ENCODE data around the gene SPRING1.
A peak's percentile ranks its signal among the peaks of the same experiment; 100 is the strongest.

SPRING1 gene

DNA sequence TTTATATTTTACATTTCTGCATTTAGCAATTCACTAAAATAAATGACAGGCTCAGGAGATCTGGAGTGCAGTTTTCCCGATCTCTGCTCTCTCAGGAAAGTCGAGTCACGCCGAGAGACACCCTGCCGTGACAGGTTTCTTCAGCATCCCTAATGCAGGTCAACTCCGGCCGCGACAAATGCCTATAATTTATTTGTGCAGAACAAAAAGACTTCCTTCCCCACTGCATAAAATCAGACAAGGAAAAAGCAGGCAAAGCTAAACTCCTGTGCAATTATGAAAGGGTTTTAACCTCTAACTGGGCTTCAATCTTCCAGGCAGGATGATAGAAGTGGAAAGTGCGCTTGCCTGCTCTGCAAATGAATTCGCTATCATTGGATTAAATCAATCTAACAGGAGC is 28.1 kb downstream of the SPRING1 start:
- no peak for DNase-seq (ENCODE audit: low read depth, low spot score)

DNA sequence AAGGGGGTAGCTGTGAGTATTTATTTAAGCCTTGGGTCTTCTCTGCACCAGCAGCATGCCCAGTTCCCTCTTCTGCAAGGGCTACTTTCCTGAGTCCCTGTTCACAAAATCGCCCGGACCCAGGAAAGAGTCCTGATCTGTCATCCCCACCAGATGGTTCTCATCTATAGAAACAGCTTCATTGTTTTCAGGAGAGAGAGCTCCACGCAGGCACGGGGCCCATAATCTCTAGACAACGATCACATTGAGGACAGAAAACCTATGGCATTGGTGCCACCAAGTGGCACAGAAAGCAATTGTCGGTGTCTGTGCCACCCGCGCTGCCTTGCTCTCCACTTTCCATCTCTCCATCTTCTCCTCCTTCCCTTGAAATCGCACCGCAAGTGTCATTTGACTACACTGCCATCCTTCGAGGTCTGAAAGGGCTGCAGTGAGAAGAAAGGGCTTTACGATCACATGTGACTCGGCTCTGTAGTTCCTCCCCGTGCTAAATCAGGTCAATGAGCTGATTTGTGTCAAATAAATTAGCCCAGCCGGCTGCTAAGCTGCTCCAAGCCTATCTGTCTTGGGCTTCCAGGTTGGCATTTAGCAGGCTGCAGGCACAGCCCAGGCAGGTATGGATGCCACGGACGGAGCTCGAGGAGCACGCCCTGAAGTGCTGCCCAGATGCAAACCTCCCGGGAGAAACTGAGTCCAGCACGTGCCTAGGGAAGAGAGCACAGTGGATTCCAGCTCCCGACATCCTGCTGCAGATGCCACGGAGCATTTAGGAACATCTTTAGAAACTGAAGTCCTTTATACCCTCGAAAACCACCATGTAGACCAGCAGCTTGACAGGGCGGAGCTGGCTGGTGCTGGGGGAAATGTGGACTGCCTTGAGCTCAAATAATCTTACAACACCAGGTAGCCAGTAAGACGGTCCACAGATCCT is 28.8 kb downstream of the SPRING1 start:
- DNase-seq (ENCODE audit: low read depth, low spot score) = peak; percentile 38

- DNase-seq (ENCODE audit: low read depth, low spot score) = no peak
These were observed 30.1 kb downstream of the SPRING1 start for GRCh38 chr12:116707751-116708150.

DNA sequence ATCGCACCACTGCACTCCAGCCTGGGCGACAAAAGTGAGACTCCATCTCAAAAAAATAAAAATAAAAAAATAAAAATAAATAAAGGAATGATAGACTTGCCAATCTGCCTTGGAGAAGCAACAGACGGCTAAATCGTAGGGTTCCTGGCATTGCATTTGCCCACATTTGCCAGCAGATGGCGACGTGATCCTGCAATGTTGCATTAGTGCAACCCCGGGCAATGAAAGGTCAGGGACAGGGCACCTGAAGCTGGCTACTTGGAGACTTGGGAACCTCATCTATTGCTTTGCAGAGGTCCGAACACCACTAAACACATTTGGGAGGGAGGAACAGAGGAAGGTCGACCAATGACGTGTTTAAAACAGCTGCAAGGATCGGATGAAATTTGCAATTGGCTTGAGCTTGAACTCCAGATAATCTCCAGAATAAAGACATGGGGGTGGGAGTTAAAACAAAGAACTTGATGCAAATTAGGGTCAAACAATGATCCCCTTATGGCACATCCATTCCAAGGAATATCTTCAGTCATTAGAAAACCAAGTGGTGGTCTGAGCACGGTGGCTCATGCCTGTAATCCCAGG is 34.6 kb downstream of the SPRING1 start:
- DNase-seq (ENCODE audit: low read depth, low spot score) = peak; percentile 73

GRCh38 chr12:116701432-116701831 is 36.4 kb downstream of the SPRING1 start:
- DNase-seq (ENCODE audit: low read depth, low spot score) = no peak

DNA sequence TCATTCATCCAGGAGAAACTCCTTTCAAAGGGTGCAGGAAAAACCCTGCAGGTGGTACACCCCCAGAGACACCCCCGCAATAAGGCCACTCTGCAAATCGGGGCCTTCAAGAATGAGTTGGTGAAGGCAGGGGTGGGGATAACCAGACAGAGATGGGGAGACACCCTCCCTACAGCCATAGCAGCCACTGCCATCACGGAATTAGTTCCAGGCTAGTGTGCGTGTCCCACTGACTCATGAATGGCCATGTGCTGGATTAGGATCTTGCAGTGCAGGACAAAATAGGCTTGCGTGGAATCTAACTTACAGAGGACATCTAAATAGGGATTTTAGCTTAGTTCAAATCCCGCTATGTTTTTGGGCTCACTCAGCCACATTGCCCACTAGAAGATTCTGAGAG is 37.8 kb downstream of the SPRING1 start:
- no peak for DNase-seq (ENCODE audit: low read depth, low spot score)

- no peak for DNase-seq (ENCODE audit: low read depth, low spot score)
These were observed 39.3 kb downstream of the SPRING1 start for GRCh38 chr12:116698554-116699075.

- no peak for DNase-seq (ENCODE audit: low read depth, low spot score)
These were observed 39.8 kb downstream of the SPRING1 start for GRCh38 chr12:116698116-116698515.

DNA sequence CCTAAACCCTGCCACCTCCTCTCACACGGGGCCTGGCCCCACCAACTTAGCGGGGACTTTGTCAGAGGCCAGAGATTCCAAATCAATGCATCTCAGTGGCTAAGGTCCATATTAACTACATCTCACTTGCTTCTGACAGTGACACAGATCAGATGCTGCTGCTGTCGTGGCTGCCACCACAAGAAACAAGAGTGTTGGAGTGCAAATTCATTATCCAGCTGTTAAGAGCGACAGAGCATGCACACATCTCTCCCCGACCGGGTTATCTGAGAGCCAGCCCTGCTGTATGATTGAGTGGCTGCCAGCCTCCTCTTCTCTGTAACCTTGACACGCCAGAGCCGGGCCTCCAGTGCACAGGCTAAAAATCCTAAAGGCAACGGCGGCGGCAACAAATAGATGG is 40.2 kb downstream of the SPRING1 start:
- no peak for DNase-seq (ENCODE audit: low read depth, low spot score)

- DNase-seq (ENCODE audit: low read depth, low spot score) = peak; percentile 61
These were observed 40.6 kb downstream of the SPRING1 start for GRCh38 chr12:116697305-116697704.

DNA sequence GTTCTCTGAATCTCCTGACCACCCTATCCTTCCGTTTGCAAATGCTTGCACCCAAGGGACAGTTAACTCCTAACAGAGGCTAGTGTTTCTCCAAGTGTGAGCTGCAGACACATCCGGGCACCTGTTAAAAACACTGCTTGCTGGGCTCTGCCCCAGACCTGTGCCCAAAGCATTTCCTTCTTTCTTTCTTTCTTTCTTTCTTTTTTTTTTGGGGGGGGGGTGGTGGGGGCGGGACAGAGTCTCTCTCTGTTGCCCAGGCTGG is 42.5 kb downstream of the SPRING1 start:
- no peak for DNase-seq (ENCODE audit: low read depth, low spot score)

- DNase-seq (ENCODE audit: low read depth, low spot score) = no peak
These were observed 43.0 kb downstream of the SPRING1 start for GRCh38 chr12:116694653-116695463.

- DNase-seq (ENCODE audit: low read depth, low spot score) = peak; percentile 34
These were observed 44.3 kb downstream of the SPRING1 start for GRCh38 chr12:116693286-116694227.

DNA sequence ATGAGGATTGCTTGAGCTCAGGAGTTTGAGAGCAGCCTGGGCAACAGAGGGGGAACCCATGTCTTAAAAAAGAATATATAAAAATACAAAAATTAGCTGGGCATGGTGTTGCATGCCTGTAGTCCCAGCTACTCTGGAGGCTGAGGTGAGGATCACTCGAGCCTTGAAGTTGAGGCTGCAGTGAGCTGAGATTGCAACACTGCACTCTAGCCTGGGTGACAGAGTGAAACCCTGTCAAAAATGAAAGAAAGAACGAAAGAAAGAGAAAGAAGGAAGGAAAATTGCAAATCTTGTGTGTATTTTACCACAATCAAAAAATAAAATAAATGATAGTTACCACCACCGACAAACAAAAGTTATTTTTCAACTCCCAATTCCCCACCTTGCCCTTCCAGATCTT is 45.3 kb downstream of the SPRING1 start:
- DNase-seq (ENCODE audit: low read depth, low spot score) = no peak

- no peak for DNase-seq (ENCODE audit: low read depth, low spot score)
These were observed 46.2 kb downstream of the SPRING1 start for GRCh38 chr12:116691636-116692035.

DNA sequence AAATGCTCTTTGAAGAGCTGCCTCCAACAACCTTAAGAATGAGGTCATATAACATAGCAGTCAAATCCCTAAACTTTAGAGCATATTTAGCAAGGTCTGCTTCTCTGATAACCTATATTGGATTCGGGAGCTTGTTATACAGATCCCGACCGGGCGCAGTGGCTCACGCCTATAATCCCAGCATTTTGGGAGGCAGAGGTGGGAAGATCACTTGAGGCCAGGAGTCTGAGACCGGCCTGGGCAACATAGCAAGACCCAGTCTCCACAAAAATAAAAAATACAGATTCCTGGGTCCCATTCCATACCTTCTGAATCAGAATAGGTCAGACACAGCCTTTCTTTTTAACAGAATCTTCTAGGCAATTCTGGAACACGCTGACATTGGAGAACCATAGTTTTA is 46.7 kb downstream of the SPRING1 start:
- DNase-seq (ENCODE audit: low read depth, low spot score) = no peak

GRCh38 chr12:116689979-116690744 is 47.7 kb downstream of the SPRING1 start:
- peak; percentile 51 for DNase-seq (ENCODE audit: low read depth, low spot score)

- no peak for DNase-seq (ENCODE audit: low read depth, low spot score)
These were observed 48.3 kb downstream of the SPRING1 start for GRCh38 chr12:116689521-116689920.

Data from ELF-1 (cell line).